K562 treated with DMSO at 1 percent for 4 hours (cell line): ENCODE results near the gene CD180. TPM values are rescaled to one million over a fixed set of nuclear protein-coding genes. Genes with fewer than 3 reads are reported as not detected.

Experiments
- total RNA-seq: library from RNA; unstranded; fragments of 300-600 nt; gene quantifications from 2 replicates; pipeline ENCODE4 v1.2.3, GENCODE V29; 2022; ENCODE audit not compliant: insufficient read depth

CD180 gene
- not detected in 2 replicates for total RNA-seq

GRCh38 chr5:67196537-67197059 is at the start of gene CD180:
Gene CD180, minus strand, starts transcription at chr5:67196799. Its CDS starts 158 bp downstream, at chr5:67196641.

